Ishikawa (cell line): ENCODE data around the gene SEPHS1.

Source experiments
- CEBPB ChIP-seq: IDR thresholded peaks from 2 replicates; pipeline ENCODE4 v1.6.1; 2012
- CREB1 ChIP-seq: IDR thresholded peaks from 2 replicates; pipeline ENCODE4 v1.6.1; 2012; ENCODE audit warnings: low read depth
- EGR1 ChIP-seq: IDR thresholded peaks from 2 replicates; pipeline ENCODE4 v1.6.1; 2012
- EP300 ChIP-seq: IDR thresholded peaks from 2 replicates; pipeline ENCODE4 v1.6.1; 2012; ENCODE audit warnings: borderline replicate concordance
- FOXM1 ChIP-seq: IDR thresholded peaks from 2 replicates; pipeline ENCODE4 v1.6.1; 2012; ENCODE audit warnings: low read depth, borderline replicate concordance
- NFIC ChIP-seq: IDR thresholded peaks from 2 replicates; pipeline ENCODE4 v1.6.1; 2012
- RAD21 ChIP-seq: IDR thresholded peaks from 2 replicates; pipeline ENCODE4 v1.6.1; 2012; ENCODE audit warnings: low read depth
- TAF1 ChIP-seq: IDR thresholded peaks from 2 replicates; pipeline ENCODE4 v1.6.1; 2012; ENCODE audit warnings: low read depth, mild to moderate bottlenecking
- TCF12 ChIP-seq: IDR thresholded peaks from 2 replicates; pipeline ENCODE4 v1.6.1; 2012; ENCODE audit warnings: low read depth
- TEAD4 ChIP-seq: IDR thresholded peaks from 2 replicates; pipeline ENCODE4 v1.6.1; 2012
- YY1 ChIP-seq: IDR thresholded peaks from 2 replicates; pipeline ENCODE4 v1.6.1; 2012; ENCODE audit warnings: low read depth
- ZBTB7A ChIP-seq: IDR thresholded peaks from 2 replicates; pipeline ENCODE4 v1.6.1; 2012; ENCODE audit warnings: low read depth
- TF ChIP-seq, protein P1 (sequence below): IDR thresholded peaks from 2 replicates; pipeline ENCODE4 v1.6.1; 2012
- TF ChIP-seq, protein P2 (sequence below): IDR thresholded peaks from 2 replicates; pipeline ENCODE4 v1.6.1; 2012; ENCODE audit warnings: low read depth, mild to moderate bottlenecking
- TF ChIP-seq, protein P3 (sequence below): IDR thresholded peaks from 2 replicates; pipeline ENCODE4 v1.6.1; 2012

SEPHS1 gene

DNA sequence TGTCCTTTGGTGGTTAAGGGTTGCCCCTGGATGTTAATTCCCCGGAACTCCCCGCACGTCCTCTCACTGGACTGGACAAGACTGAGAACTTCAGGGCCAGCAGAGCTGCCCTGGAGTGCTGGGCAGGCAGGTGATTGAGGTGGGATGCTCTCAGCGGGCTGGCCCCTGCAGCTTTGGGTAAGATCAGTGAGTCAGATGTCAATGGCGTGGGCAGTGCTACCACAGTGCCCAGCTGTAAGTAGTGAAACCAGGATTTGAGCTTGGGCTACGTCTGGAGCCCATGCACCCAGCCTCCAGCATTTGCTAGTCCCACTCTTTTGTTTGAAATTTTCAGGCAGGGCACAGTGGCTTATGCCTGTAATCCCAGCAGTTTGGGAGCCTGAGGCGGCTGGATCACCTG lies 6.7 kb upstream of the SEPHS1 start:
- TF ChIP-seq CEBPB (no peak), CREB1 (no peak), ZBTB7A (no peak), RAD21 (no peak), YY1 (no peak), EGR1 (no peak), EP300 (no peak), TCF12 (no peak), NFIC (no peak), TEAD4 (no peak), TAF1 (no peak), FOXM1 (no peak)
- TF ChIP-seq, protein P1, sequence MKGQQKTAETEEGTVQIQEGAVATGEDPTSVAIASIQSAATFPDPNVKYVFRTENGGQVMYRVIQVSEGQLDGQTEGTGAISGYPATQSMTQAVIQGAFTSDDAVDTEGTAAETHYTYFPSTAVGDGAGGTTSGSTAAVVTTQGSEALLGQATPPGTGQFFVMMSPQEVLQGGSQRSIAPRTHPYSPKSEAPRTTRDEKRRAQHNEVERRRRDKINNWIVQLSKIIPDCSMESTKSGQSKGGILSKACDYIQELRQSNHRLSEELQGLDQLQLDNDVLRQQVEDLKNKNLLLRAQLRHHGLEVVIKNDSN = no peak
- TF ChIP-seq, protein P2, sequence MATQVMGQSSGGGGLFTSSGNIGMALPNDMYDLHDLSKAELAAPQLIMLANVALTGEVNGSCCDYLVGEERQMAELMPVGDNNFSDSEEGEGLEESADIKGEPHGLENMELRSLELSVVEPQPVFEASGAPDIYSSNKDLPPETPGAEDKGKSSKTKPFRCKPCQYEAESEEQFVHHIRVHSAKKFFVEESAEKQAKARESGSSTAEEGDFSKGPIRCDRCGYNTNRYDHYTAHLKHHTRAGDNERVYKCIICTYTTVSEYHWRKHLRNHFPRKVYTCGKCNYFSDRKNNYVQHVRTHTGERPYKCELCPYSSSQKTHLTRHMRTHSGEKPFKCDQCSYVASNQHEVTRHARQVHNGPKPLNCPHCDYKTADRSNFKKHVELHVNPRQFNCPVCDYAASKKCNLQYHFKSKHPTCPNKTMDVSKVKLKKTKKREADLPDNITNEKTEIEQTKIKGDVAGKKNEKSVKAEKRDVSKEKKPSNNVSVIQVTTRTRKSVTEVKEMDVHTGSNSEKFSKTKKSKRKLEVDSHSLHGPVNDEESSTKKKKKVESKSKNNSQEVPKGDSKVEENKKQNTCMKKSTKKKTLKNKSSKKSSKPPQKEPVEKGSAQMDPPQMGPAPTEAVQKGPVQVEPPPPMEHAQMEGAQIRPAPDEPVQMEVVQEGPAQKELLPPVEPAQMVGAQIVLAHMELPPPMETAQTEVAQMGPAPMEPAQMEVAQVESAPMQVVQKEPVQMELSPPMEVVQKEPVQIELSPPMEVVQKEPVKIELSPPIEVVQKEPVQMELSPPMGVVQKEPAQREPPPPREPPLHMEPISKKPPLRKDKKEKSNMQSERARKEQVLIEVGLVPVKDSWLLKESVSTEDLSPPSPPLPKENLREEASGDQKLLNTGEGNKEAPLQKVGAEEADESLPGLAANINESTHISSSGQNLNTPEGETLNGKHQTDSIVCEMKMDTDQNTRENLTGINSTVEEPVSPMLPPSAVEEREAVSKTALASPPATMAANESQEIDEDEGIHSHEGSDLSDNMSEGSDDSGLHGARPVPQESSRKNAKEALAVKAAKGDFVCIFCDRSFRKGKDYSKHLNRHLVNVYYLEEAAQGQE = no peak
- TF ChIP-seq, protein P3, sequence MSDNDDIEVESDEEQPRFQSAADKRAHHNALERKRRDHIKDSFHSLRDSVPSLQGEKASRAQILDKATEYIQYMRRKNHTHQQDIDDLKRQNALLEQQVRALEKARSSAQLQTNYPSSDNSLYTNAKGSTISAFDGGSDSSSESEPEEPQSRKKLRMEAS = no peak

DNA sequence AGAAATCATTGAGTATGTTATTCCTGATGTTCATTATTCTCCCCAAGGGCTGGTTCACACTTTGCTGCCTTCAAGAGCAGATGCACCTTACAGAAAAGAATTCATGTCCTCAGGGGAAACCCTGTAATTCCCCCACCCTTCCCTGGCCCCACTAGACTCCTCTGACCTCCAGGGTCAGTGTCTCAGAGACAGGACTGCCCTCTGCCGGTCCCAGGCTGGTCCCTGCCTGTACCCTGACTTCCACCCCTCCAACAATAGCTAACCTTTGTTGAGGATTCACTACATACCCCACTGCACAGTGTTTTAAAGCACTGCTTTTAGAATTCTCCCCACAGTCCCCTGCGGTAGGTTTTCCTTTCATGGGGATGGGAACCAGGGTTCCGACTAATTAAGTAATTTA lies 4.4 kb upstream of the SEPHS1 start:
- peak; percentile 27; the same call in 1 of the 2 replicates for TF ChIP-seq RAD21
- TF ChIP-seq, protein P1 = no peak

DNA sequence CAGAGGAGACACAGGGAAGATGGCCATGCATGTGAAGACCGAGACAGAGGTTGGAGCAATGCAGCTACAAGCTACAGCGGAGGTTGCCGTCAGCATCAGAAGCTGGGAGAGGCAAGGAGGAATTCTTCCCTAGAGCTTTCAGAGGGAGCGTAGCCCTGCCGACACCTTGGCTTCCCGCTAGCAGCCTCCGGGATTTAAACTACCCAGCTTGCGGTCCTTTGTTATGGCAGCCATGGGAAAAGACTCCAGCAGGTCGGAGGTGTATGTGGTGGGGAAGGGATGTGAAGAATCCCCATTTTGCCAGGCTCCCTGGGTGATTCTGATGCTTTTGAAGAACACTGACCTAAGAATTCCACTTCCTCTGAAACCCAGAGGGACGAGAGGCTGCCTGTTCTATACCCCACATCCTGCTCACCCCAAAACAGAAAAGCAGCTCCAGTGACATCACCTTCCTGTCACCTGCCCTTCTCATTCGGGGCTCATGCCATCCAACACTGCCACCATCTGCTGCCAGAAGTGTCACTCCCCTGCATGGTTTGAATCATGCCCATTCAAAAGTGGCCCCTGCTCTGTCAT lies 3.3 kb upstream of the SEPHS1 start:
- TF ChIP-seq TEAD4 (no peak), EP300 (no peak), CREB1 (no peak), TCF12 (no peak), NFIC (no peak), RAD21 (no peak)
- TF ChIP-seq, protein P1 = no peak

DNA sequence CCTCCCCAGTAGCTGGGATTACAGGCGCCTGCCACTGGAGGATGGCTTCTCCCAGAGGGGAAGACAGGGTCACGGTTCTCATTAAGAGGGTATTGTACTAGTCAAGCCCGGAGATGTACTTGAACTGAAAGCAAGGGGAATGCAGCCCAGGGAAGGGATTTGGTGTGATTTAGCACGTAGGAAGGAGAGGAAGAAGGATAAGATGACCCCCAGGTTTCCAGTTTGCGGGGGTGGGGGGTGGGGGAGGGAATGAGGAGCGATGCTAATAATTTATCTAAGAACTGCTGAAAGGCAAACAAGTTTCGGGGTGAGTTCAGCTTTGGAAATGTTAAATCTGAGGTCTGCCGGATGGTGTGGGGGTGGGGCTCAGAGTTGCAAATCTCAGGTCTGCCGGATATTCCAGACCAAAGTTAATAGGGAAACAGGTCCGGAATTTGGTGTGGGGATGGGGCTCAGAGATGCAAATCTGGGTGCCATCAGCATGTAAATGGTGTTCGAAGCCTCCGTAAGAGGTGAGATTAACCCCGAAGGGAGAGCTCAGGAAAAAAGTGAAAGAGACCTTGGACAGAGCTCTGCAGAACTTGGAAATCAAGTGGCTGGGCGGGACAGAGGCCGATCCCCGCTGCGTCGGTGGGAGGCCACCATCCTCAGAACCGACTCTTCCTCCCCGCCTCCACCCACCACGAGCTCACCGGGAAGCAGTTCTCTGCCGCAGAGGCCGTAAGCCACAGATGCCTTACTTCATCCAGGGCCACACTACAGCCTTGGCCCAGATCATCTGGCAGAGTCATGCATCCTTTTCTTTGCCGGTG lies 1.6 kb upstream of the SEPHS1 start:
- TF ChIP-seq TCF12 = no peak
- TF ChIP-seq, protein P2 = peak; percentile 79
- TF ChIP-seq TEAD4 = no peak
- no peak for TF ChIP-seq RAD21

DNA sequence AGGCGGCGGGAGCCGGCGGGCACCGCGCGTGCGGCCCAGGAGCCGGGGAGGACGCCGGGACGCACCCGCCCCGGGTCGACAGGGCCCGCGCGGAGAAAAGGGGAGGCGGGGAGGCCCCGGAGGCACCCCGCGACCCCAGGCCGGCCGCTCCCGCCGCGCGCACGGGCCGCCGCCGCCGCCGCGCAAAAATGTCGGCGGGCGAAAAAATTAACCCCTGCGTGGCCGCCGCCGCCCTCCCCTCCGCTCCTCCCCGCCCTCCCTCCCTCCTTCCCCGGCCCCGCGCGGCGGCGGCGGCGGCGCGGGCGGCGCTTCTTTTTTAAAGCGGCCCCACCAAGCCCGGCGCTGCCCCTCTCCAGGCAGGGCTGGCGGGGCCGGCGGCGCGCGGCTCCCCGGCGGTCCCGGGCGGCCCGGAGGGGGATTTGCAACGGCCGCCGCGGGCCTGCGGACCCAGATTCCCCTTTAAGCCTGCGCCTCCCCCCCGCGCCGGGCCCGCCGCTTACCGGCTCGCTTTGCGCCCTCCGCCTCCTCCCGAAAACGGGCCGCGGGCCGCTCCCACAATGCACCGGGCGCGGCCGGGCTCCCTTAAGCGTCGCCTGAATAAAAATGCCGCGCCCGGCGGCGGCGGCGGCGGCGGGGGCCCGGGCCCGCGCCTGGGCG lies 465 bp downstream of the SEPHS1 start:
- 0 out of 2 replicates have a peak, but pooled peaks have one; percentile 4 for TF ChIP-seq YY1
- TF ChIP-seq, protein P3 = peak; percentile 33; the same call in 1 of the 2 replicates
- TF ChIP-seq CREB1 = no peak
- TF ChIP-seq EGR1 = no peak
- TF ChIP-seq TCF12 = no peak
- TF ChIP-seq TEAD4 = no peak
- TF ChIP-seq TAF1 = 0 out of 2 replicates have a peak, but pooled peaks have one; percentile 13
